NCI-H1417 treated with DMSO at 0.1 percent for 48 hours (cell line): ENCODE measurements around the gene PARP3.

Experiments used
- DNase-seq: peaks from one replicate; lab custom pipeline; 2025; lab: John Stamatoyannopoulos, UW

Gene PARP3

DNA sequence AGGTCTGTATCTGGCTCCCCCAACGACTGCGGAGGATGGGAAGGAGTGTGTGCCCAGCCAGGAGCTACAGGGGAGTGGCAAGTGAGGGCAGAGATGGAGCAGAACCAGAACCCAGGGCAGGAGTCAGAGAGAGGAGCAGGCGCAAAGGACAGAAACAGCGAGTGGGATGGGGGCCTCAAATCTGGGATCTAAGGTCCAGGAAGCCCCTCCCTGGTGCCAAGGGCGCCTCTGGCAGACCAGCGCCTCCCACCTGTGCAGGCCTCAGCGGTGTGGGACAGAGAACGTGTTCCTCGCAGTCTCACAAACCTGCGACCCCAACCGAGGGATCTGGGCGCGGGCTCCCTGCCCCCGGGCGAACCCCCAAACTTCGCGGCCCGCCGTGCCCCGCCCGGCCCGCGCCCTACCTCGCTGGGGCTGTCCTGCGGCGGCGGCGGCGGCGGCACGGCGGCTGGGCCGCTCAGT, 24.8 kb downstream of the PARP3 start:
- DNase-seq, result no peak

DNA sequence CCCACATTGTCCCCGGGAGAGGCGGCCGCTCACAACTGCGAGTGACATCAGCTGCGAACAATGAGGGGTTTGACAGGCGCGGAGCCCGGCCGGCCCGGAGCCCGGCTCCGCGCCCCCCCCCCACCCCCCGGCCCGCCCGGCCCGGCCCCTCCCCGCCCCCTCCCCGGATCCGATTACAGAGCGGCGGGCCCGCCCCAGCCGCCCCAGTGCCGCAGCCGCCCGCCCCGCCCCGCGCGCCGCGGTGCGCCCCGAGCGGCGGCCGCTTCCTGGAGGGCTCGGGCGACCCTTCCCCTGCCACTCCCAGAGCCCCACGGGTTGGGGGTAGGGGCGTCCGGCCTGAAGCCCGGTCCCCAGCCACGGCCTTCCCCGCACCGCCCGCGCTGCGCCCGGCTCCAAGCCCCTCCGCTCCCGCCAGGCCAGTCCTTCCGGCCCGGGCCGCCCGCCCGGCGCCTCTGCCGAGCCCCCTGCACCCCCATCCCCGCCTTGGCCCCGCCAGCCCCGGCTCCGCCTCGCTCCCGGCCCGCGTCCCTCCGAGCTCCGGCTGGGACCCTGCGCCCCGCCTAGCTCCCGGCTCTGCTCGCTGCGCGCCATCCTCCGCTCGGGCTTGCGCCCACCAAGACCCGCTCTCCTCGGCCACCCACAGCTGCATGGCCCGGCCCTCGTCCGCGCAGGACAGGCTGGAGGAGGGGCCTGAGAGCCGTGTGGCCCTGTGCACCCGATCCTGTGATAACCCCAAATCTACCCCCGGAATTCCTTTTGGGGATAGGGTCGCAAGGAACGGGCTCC, 25.4 kb downstream of the PARP3 start, which contains the start of gene PCBP4:
PCBP4 (minus strand) TSS at position 71 of the 786 bp plus-strand sequence. CDS start 6,214 bp downstream, outside the sequence.
- no peak for DNase-seq

DNA sequence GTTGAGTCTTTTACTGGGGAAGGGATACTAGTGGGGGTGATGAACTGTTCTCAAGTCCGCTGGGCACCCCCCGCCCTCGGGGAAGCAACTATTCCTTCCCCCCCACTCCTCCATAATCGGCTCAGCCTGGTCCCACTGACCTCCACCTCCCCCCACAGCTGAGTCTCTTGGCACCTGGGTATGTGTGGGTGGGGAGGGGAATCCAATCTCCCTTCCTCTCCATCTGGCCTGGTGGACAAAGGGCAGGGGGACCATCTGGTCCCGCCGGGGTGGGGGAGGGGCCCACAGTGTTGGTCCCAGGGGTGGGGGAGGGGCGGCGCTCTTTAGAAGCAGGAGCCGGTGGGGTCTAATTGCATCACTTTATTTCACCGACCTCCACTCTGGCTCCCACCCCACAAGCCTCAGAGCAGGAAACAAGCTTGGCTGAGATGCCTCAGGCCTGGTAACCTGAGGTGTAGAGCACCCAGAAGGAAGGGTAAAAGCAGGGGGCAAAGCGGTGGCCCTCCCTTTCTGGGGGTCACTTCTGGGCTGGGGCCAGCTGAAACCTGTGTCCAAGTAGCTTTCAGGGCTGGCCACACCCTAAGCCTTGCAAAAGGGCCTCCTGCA, 26.1 kb downstream of the PARP3 start:
- no peak for DNase-seq

DNA sequence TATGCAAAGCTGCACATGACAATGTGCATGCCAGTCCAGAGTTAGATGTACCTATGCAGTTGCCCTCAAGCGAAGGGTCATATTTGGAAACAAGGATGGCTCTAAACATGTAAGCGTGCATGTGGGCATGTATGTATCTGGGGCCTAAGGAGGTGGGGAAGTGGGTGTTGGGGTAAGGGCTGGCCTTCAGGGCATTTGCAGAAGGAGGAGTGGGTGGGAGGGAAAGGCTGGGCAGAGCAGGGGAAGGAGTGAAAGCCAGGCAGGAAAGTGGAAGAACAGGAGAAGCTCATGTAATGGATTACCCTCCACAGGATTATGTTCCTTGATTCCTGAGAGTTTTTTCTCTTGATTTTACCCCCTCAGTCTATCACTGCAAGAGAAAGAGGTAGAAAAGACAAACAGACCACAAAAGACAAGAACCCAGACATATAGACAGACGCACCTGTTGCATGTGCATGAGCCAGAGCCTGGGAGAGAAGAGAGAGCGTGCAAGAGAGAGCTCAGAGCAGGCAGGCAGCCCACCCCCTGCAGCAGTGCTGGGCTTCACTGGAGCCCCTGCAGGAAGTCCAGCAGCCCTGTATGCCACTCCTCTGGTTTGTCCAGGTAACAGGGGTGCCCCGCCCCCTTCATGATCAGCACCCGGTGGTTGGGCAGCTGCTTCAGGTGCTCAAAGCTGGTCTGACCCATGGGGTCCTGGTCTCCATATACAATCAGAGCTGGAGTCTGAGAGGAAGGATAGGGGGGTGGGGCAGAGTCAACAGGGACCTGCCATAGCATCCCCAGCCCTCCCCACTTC, 26.9 kb downstream of the PARP3 start:
- DNase-seq, result no peak

DNA sequence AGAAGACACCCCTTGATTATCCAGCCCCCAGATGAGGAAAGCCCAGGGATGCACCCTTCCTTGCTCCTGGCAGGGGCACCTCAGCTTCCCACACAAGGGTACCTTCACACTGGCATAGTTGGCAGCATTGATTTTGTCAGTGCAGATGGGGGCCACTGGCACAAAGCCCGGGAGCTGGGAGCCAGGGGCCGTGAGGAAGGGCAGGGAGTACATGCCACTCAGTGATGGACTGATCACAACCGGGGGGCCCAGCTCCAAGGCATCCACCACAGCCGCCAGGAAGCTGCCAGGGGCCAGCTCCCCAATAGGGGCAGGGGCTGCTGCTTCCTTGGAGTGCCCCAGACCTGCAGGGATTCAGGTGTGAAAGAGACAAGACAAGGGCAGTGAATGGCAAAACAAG, 27.7 kb downstream of the PARP3 start:
- DNase-seq, result no peak

DNA sequence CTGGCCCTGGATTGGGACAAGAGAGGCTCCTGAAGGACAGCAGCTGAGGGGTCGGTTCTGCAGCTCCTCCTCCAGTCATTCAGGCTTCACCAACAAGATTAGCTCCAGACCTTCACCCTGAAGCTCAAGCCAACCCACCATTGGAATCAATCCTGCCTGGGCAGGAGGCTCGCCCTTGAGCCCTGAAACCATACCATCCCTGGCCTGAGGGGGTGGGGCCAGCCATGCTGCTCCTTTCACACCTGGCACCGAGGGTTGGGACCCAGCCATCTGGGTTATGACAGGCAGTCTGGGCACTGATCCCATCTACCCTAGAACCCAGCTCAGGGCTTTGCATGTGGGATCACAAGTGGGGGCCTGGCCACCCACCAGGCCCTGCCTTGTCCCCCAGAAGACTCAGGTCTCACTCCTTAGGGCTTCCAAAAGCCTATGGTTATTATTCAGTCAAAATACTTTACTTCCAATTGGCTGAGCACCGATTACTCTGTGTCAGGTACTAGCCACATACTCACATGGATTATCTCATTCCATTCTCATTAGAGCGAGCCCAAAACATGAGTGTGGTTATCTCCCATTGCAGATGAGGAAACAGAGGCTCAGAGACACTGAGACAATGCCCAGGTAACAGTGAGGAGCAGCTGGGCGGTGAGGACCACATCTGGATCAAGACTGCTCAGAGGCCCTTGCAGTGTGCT, 28.6 kb downstream of the PARP3 start:
- no peak for DNase-seq

DNA sequence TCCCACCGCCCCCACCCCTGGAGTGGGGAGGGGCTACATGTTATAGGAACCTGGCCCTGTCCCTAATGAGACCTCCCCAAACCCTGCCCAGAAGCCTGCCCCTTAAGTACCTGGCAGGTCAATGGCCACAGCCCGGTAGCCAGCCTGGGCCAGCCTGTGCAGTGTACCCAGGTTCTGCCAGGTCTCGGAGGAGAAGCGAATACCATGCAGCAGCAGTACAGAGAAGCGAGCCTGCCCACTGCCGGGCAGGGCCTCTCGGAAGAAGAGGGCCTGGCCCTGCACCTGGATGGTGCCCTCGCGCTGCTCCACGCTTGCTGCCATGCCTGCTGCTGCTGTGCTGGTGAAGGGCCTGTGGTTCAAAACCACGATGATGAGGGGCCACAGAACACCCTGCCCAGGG, 29.2 kb downstream of the PARP3 start:
- DNase-seq, result no peak

DNA sequence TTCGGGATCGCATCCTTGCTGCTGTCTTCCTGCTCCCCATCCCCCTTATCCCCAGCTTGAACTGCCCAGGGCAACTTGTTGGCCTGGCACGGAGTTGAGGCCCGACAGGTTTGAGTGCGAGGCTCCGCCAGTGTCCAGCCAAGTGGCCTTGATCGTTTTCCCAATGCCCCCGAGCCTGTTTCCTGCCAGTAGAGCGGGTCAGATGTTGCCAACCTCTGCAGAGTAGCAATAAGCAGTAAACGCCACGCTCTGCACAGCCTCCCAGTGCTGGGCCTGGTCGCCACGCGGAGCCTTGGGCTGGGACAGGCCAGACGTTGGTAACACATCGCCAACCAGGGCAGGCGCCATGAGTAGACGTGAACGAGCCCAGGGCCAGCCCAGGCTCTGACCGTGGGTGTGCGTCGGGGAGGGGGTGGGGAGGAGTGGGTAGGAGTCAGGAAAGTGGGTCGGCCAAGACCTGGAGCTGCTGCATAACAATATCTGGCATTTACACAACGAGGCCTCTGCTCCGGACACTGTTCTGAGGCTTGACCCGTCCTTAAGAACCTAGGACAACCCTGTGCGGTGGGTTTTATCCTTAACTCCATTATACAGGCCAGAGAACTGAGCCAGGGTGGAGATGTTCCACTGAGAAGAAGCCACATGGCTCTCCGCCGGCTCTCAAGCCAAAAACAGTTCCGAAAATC, 32.3 kb downstream of the PARP3 start:
- no peak for DNase-seq

DNA sequence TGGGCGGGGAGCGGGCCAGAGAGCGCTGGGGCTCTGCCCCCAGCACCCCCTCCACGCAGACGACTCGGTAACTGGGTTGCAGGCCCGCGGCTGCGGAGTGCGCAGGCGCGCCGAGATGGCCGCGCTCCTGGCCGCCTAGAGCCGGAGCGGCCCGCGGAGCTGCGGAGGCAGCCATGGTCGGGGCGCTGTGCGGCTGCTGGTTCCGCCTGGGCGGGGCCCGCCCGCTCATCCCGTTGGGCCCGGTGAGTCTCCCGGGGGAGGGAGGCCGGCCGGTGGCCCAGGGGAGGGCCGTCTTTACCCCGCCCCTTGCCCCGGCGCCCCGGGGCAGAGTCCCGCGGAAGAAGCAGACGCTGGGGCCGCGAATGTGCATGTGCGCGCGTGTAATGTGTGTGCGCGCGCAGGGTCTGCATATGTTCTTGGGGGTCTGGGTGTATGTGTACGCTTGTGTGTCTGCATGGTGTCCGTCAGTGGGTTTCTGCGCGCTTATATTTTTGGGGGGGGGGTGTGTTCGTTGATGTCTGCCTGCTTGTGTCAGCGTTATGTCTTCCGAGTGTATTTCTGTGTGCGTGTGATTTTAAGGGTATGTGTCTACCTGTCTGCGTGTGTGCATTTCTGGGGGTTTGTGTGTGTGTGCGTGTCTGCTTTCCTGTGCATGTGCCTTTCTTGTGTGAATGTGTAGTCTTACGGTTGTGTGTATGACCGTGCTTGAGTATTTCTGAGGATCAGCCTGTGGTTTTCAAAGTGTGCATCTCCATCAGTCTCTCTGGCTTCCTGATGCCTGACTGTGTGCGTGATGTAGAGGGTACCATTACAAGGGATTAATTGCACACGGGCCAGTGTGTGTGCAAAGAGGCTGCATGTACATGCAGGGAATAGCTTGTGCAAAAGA, 33.0 kb downstream of the PARP3 start, which contains the start of gene ABHD14A:
ABHD14A (plus strand) TSS at position 102 of the 889 bp plus-strand sequence; CDS start at position 174, 72 bp downstream.
- DNase-seq, result no peak

DNA sequence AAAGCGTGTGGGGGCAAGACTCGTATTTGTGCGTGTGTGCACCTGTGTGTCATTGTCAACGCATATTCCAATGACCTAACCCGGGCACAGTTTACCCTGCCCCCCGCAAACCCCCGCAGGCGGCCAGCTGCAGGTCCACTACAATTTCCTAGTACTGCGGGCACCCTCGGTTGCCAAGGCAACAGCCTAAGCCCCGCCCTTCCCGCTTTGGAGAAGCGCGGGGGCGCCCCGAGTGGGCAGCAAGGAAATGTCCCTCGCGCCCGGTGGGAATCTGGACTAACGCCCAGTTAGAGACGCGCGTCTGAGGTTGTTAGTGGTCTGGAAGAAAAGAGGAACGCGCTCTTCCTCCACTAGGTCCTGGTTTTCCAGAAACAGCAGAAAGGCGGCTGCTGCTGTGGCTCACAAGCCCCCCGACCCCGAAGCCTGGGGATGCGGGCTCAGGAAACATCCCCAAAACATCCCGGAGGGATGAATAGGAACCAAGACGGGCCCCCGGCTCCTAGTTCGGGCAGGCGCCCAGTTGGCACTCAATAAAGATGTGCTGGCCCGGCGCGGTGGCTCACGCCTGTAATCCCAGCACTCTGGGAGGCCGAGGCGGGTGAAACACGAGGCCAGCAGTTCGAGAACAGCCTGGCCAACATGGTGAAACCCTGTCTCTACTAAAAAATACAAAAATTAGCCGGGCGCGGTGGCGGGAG, 33.8 kb downstream of the PARP3 start:
- DNase-seq, result no peak

DNA sequence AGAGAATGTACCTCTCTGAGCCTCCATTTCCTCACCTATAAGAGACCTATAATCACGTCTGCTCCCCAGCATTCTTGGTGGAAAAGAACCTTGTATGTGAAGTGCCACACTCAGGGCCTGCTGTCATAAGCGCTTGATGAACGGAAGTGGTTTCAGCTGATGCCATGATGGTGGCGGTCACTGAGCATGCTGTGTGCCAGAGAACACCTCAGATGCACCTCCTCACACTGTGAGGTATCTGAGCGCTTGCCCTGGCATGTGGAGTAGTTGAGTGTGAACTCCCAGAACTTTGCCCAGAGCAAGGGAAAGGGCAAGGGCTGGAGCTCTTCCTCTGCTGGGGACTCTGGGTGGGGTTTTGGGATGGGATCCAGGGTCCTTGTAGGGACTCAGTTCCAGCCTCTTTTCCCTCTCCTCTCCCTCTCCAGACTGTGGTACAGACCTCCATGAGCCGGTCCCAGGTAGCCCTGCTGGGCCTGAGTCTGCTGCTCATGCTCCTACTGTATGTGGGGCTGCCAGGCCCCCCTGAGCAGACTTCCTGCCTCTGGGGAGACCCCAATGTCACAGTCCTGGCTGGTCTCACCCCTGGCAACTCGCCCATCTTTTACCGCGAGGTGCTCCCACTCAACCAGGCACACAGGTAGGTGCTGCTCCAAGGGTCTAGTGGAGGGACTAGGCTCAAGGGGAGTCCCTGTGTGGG, 35.4 kb downstream of the PARP3 start:
- no peak for DNase-seq

DNA sequence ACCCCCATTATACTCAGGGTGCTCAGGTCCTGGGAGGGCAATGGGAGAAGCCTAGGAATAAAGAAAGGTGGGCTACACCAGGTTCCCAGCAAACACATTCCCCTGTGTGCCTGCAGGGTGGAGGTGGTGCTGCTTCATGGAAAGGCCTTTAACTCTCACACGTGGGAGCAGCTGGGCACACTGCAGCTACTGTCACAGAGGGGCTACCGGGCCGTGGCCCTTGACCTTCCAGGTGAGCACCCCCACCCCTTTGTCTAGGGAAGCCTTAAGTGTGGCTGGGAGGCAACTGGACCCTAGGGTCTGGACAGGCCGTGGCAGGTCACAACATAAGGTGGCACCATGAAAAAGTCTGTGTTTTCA, 36.0 kb downstream of the PARP3 start:
- no peak for DNase-seq

DNA sequence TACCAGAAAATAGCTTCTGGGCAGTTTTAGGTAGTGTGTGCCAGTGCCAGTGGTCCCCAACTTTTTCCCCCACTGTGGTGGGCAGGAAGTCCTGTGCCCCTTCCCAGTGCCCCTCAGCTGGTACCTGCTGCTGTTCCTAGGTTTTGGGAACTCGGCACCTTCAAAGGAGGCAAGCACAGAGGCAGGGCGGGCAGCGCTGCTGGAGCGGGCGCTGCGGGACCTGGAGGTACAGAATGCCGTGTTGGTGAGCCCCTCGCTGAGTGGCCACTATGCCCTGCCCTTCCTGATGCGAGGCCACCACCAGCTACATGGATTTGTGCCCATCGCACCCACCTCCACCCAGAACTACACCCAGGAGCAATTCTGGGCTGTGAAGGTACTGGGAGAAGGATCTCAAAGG, 38.1 kb downstream of the PARP3 start:
- no peak for DNase-seq

DNA sequence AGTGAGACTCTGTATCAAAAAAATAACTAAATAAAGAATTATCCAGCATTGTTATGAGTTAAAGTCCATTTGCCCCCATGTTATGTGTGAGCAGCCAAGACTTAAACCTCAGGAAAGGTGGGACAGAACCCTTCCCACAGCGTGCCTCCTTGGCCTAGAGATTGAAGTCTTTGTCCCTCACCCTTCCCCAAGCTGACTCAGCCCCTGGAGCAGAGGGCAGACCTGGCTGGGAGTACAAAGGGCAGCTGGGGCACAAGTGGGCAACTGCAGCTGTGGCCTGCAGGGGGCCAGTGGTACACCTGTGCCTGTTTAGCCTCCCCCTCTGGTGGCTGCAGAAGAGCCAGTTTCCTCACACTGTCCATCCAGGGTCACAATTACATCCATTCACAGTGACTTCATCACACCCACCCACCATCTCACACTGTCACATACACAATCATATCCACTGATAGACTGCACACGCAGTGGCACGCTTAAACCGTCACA, 40.2 kb downstream of the PARP3 start:
- no peak for DNase-seq

DNA sequence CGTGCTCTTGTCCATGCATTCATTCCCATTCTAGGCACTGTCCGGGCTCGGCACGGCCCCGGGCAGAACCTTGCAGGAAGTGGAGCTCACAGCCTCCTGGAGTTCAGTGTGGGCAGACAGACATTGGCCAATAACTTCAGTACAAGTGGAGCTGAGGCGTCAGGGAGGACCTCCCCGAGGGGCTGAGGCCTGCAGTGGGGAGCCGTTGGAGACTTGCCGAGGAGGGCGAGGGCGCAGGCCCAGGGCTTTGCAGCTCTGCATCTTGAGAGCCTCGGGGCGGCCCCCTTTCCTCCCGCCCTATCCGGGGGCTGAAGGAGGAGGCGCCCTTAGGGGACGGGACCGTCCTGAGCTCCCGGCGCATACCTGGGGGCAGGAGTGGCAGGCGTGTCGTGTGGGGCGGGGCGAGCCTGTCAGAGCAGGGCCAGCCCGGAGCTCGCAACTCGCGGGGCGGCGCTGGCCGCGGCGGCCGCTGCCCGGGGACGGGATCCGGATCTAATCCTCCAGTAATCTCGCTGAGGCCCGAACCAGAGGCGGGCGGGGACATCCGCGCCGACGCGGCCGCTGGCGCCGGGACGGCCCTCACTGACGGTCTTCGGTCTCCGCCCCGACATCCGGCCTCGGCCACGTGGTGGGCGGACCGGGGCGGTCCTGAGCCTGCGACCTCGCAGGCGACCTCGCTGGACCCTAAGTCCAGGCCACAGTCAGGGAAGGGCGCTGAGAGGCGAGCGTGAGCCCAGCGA, 40.8 kb downstream of the PARP3 start, which contains the start of gene ACY1:
ACY1 (plus strand) TSS at position 698 of the 740 bp plus-strand sequence. CDS start 530 bp downstream, outside the sequence.
- no peak for DNase-seq

DNA sequence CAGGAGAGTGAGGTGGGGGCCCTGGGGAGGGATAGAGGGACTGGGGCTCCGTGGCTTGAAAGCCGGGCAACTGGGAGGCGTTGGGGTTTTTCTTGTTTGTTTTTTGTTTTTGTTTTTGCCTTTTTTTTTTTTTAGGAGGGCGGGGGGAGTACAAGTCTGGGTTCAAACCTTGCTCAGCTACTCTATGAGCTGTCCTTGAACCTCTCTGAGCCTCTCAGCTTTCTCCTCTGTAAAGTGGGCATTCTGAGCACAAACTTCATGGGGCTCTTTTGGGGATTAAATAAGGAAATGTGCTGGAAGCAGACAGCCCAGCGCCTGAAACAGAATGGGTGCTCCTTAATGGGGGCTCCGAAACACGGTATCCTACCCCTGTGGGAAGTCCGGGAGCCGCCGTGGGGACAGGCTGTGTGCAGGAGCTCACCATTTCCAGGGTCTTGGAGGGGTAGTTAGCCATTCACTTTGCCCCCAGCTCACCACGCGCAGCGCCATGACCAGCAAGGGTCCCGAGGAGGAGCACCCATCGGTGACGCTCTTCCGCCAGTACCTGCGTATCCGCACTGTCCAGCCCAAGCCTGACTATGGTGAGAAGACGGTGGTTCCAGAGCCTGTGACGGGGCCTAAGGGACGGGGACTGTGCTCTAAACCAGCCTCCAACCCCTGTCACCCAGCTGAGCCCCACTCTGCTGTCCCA, 41.6 kb downstream of the PARP3 start:
- no peak for DNase-seq

DNA sequence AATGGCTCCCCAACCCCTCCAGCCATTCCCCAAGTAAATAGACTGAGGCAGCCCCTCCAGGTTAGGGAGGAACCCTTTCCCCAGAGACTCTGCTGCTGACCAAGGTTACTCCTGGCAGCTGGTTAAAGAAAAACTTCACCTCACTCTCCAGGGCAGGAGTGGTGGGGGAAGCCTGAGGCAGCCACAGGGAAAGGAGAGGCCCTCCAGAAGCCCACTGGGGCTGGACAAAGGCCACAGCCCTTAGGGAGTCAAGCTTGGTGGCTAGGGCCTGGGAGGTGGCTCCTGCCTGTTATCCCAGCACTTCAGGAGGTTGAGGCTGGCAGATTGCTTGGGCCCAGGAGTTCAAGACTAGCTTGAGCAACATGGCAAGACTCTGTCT, 42.1 kb downstream of the PARP3 start:
- no peak for DNase-seq

DNA sequence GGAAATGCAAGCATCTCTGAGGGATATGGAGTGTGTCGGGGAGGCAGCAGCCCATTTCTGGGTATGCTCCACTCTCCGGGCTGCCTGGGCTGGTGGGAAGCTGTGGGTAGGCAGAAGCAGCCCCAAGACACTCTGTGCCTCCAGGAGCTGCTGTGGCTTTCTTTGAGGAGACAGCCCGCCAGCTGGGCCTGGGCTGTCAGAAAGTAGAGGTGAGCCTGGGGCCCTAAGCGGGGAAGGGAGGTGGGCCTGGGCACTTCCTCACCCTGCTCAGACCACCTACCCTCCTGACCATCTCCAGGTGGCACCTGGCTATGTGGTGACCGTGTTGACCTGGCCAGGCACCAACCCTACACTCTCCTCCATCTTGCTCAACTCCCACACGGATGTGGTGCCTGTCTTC, 42.9 kb downstream of the PARP3 start:
- no peak for DNase-seq
